H9 (cell line): ENCODE data around the gene GLRX2. TPM values are rescaled to one million over a fixed set of nuclear protein-coding genes. Genes with fewer than 3 reads are reported as not detected.

Experiments used
- DNase-seq: peaks from one replicate; pipeline ENCODE4 v3.0.0-alpha.2; 2017
- H2AFZ ChIP-seq: one replicate; pipeline ENCODE4 v1.6.1; 2013; ENCODE audit warnings: mild to moderate bottlenecking, low read length, control low read depth, moderate library complexity
- H2AK5ac ChIP-seq: 2 replicates; pipeline ENCODE4 v1.6.1; 2013; ENCODE audit warnings: low read length, control low read depth, mixed read lengths; ENCODE audit not compliant: insufficient read length
- H2BK120ac ChIP-seq: one replicate; pipeline ENCODE4 v1.6.1; 2013; ENCODE audit warnings: low read depth, mild to moderate bottlenecking, low read length, control low read depth, inconsistent platforms; ENCODE audit not compliant: poor library complexity, severe bottlenecking
- H2BK12ac ChIP-seq: 2 replicates; pipeline ENCODE4 v1.6.1; 2013; ENCODE audit warnings: low read length, control low read depth, mixed read lengths, low read depth; ENCODE audit not compliant: insufficient read length
- H2BK15ac ChIP-seq: 2 replicates; pipeline ENCODE4 v1.6.1; 2013; ENCODE audit warnings: low read depth, low read length, control low read depth
- H2BK20ac ChIP-seq: one replicate; pipeline ENCODE4 v1.6.1; 2013; ENCODE audit warnings: low read depth, mild to moderate bottlenecking, low read length, control low read depth, inconsistent platforms; ENCODE audit not compliant: poor library complexity, severe bottlenecking
- H2BK5ac ChIP-seq: 2 replicates; pipeline ENCODE4 v1.6.1; 2013; ENCODE audit warnings: low read length, control low read depth, mixed read lengths; ENCODE audit not compliant: insufficient read length
- H3K14ac ChIP-seq: 2 replicates; pipeline ENCODE4 v1.6.1; 2013; ENCODE audit warnings: low read length, control low read depth; ENCODE audit not compliant: insufficient read depth
- H3K18ac ChIP-seq: 2 replicates; pipeline ENCODE4 v1.6.1; 2013; ENCODE audit warnings: low read depth, mild to moderate bottlenecking, mixed read lengths, low read length, control low read depth; ENCODE audit not compliant: insufficient read length
- H3K23ac ChIP-seq: 2 replicates; pipeline ENCODE4 v1.6.1; 2013; ENCODE audit warnings: low read length, control low read depth, mixed read lengths, low read depth; ENCODE audit not compliant: insufficient read length
- H3K23me2 ChIP-seq: 2 replicates; pipeline ENCODE4 v1.6.1; 2013; ENCODE audit warnings: low read depth, mild to moderate bottlenecking, mixed read lengths, low read length, control low read depth; ENCODE audit not compliant: insufficient read length, poor library complexity, severe bottlenecking
- H3K27ac ChIP-seq: 2 replicates; pipeline ENCODE4 v1.5.1; 2013; ENCODE audit warnings: low read length, control low read depth, mixed read lengths, low read depth; ENCODE audit not compliant: insufficient read length
- H3K27me3 ChIP-seq: 2 replicates; pipeline ENCODE4 v1.6.1; 2013; ENCODE audit warnings: low read length, control low read depth, inconsistent platforms; ENCODE audit not compliant: insufficient read depth
- H3K4ac ChIP-seq: 2 replicates; pipeline ENCODE4 v1.6.1; 2013; ENCODE audit warnings: low read depth, mild to moderate bottlenecking, control low read depth, inconsistent platforms, low read length, moderate library complexity
- H3K4me1 ChIP-seq: 2 replicates; pipeline ENCODE4 v1.6.1; 2013; ENCODE audit warnings: low read length, control low read depth, inconsistent platforms; ENCODE audit not compliant: insufficient read depth
- H3K4me2 ChIP-seq: 2 replicates; pipeline ENCODE4 v1.6.1; 2013; ENCODE audit warnings: low read length, control low read depth, mixed read lengths; ENCODE audit not compliant: insufficient read length, insufficient read depth
- H3K56ac ChIP-seq: 2 replicates; pipeline ENCODE4 v1.6.1; 2013; ENCODE audit warnings: low read depth, mild to moderate bottlenecking, mixed read lengths, low read length, control low read depth; ENCODE audit not compliant: insufficient read length
- H3K79me1 ChIP-seq: 2 replicates; pipeline ENCODE4 v1.6.1; 2013; ENCODE audit warnings: low read depth, mild to moderate bottlenecking, moderate library complexity, low read length, control low read depth, inconsistent platforms; ENCODE audit not compliant: insufficient read depth, poor library complexity, severe bottlenecking
- H3K79me2 ChIP-seq: 2 replicates; pipeline ENCODE4 v1.6.1; 2013; ENCODE audit warnings: low read length, control low read depth, inconsistent platforms; ENCODE audit not compliant: insufficient read depth
- H3K9ac ChIP-seq: 2 replicates; pipeline ENCODE4 v1.6.1; 2013; ENCODE audit warnings: low read length, control low read depth, mixed read lengths; ENCODE audit not compliant: insufficient read length; ENCODE audit errors: extremely low read depth
- H3K9me3 ChIP-seq: one replicate; pipeline ENCODE4 v1.6.1; 2013; ENCODE audit warnings: low read depth, low read length, inconsistent platforms; ENCODE audit not compliant: control insufficient read depth
- H3T11ph ChIP-seq: one replicate; pipeline ENCODE4 v1.6.1; 2013; ENCODE audit warnings: mild to moderate bottlenecking, low read length, control low read depth, inconsistent platforms
- H4K20me1 ChIP-seq: one replicate; pipeline ENCODE4 v1.6.1; 2013; ENCODE audit not compliant: control insufficient read depth, insufficient read length, insufficient read depth
- H4K5ac ChIP-seq: 2 replicates; pipeline ENCODE4 v1.6.1; 2013; ENCODE audit warnings: low read depth, mild to moderate bottlenecking, mixed read lengths, low read length, control low read depth; ENCODE audit not compliant: insufficient read length
- H4K8ac ChIP-seq: replicated peaks from 2 replicates; pipeline ENCODE4 v1.6.1; 2013; ENCODE audit warnings: low read length, control low read depth, mixed read lengths, low read depth; ENCODE audit not compliant: insufficient read length
- H4K91ac ChIP-seq: 2 replicates; pipeline ENCODE4 v1.6.1; 2013; ENCODE audit warnings: low read depth, mild to moderate bottlenecking, moderate library complexity, mixed read lengths, low read length, control low read depth; ENCODE audit not compliant: insufficient read length
- H3K27ac Mint-ChIP-seq, 3 experiments: 2 replicates in 2 of 3; 3 replicates in 1 of 3; pipeline ENCODE4 v1.8.0; 2020 to 2021; ENCODE audit warnings: mixed read lengths in 3 of 3, mild to moderate bottlenecking in 1 of 3, moderate library complexity in 1 of 3
- H3K27me3 Mint-ChIP-seq: 2 replicates; pipeline ENCODE4 v1.8.0; 2021; ENCODE audit warnings: low read depth, mild to moderate bottlenecking, moderate library complexity, mixed read lengths
- H3K36me3 Mint-ChIP-seq, 3 experiments: 2 replicates in 2 of 3; 3 replicates in 1 of 3; pipeline ENCODE4 v1.8.0; 2020 to 2021; ENCODE audit warnings: low read depth in 3 of 3, mixed read lengths in 3 of 3; ENCODE audit not compliant: insufficient read depth in 1 of 3
- H3K4me1 Mint-ChIP-seq, 2 experiments: 2 replicates each; pipeline ENCODE4 v1.8.0; 2020; ENCODE audit warnings: mixed read lengths in 2 of 2
- H3K4me3 Mint-ChIP-seq, 2 experiments: 2 replicates in 1 of 2; 3 replicates in 1 of 2; pipeline ENCODE4 v1.8.0; 2020 to 2021; ENCODE audit warnings: mild to moderate bottlenecking in 2 of 2, mixed read lengths in 2 of 2, moderate library complexity in 1 of 2
- H3K9me3 Mint-ChIP-seq, 2 experiments: 2 replicates in 1 of 2; 3 replicates in 1 of 2; pipeline ENCODE4 v1.8.0; 2020; ENCODE audit warnings: mild to moderate bottlenecking in 2 of 2, mixed read lengths in 2 of 2, moderate library complexity in 1 of 2
- WGBS: extraction: QIAGEN DNeasy Blood & Tissue Kit; methylation state at CpG from one replicate; pipeline ENCODE4 v1.1.7; 2013; ENCODE audit warnings: missing lambda C conversion rate, low lambda C conversion rate, mixed read lengths; ENCODE audit not compliant: insufficient read length; ENCODE audit errors: extremely low coverage; 5-methylcytosine and 5-hydroxymethylcytosine counted together
- total RNA-seq: library from RNA; stranded (reverse); gene quantifications from 2 replicates; pipeline ENCODE4 v1.2.1, GENCODE V29; 2021
- TF ChIP-seq, protein P1 (sequence below): fragments of 200-600 bp; sonication (generic); conservative IDR thresholded peaks from 3 replicates; pipeline ENCODE4 v1.8.0; 2021; ENCODE audit warnings: antibody characterized with exemption, mild to moderate bottlenecking

Gene GLRX2
- total RNA-seq, 1 experiment from 2014 or later = 10.1 TPM

DNA sequence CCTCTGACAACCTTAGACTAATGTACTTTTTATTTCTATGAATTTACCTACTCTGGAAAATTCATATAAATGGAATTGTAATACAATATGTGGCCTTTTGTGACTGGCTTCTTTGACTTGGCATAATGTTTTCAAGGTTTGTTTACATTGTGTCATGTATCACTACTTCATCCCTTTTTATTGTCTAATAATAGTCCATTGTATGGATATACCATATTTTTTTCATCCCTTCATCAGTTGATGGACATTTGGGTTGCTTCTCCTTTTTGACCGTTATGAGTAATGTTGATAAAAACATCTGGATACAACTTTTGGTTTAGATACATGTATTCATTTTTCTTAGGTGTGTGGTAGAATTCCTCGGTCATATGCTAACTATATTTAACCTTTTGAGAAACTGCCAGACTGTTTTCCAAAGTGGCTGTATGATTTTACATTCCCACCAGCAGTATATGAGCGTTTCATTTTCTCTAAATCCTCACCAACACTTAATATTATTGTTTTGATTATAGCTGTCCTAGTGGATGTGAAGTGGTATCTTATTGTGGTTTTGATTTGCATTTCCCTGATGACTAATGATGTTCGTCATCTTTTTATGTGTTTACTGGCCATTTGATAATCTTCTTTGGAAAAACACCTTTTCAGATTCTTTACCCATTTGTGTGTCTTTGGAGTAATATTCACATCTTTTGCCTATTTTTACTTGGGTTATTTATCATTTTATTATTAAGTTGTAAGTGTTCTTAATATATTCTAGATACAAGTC lies 42.3 kb downstream of the GLRX2 start:
- Histone ChIP-seq H3K9me3 (no peaks in the 10 kb centered on the region), H3K79me1 (peaks cover 2% of the 10 kb centered on the region), H3K14ac (no peak overlapping the region), H3K23ac (no peak overlapping the region), H4K91ac (no peak overlapping the region), H2AK5ac (no peak overlapping the region), H3K23me2 (peaks cover 12% of the 10 kb centered on the region), H3K4me2 (no peak overlapping the region), H2BK120ac (no peak overlapping the region), H3T11ph (no peak overlapping the region), H3K79me2 (peaks cover 24% of the 10 kb centered on the region; the same call in 1 of the 2 replicates), H2BK20ac (no peak overlapping the region), H4K5ac (no peak overlapping the region), H2BK15ac (no peak overlapping the region), H3K4ac (no peak overlapping the region), H2BK5ac (no peak overlapping the region), H4K8ac (no peak overlapping the region), H2AFZ (no peak overlapping the region), H3K27me3 (no peaks in the 10 kb centered on the region), H4K20me1 (no peaks in the 10 kb centered on the region), H3K4me1 (no peaks in the 10 kb centered on the region; the same call in 1 of the 2 replicates), H2BK12ac (no peak overlapping the region), H3K9ac (no peak overlapping the region), H3K18ac (no peak overlapping the region), H3K27ac (no peak overlapping the region), H3K56ac (no peak overlapping the region)
- H3K4me1 Mint-ChIP-seq = peaks cover 17 to 20% of the 10 kb centered on the region in 2 experiments
- DNase-seq = no peak
- TF ChIP-seq, protein P1, sequence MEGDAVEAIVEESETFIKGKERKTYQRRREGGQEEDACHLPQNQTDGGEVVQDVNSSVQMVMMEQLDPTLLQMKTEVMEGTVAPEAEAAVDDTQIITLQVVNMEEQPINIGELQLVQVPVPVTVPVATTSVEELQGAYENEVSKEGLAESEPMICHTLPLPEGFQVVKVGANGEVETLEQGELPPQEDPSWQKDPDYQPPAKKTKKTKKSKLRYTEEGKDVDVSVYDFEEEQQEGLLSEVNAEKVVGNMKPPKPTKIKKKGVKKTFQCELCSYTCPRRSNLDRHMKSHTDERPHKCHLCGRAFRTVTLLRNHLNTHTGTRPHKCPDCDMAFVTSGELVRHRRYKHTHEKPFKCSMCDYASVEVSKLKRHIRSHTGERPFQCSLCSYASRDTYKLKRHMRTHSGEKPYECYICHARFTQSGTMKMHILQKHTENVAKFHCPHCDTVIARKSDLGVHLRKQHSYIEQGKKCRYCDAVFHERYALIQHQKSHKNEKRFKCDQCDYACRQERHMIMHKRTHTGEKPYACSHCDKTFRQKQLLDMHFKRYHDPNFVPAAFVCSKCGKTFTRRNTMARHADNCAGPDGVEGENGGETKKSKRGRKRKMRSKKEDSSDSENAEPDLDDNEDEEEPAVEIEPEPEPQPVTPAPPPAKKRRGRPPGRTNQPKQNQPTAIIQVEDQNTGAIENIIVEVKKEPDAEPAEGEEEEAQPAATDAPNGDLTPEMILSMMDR = no peak
- no peak overlapping the region for H3K27ac Mint-ChIP-seq
- no peaks in the 10 kb centered on the region for H3K27me3 Mint-ChIP-seq
- no CpG with 5 or more reads among the region's 4 CpGs for WGBS
- H3K36me3 Mint-ChIP-seq = peaks cover 0 to 12% (median 6%) of the 10 kb centered on the region in 3 experiments; a peak in 5 of 7 replicates
- H3K9me3 Mint-ChIP-seq = peaks cover 2 to 3% of the 10 kb centered on the region in 2 experiments; a peak in 1 of 5 replicates
- H3K4me3 Mint-ChIP-seq = no peak overlapping the region
